HepG2 (cell line): ENCODE data around the gene SAE1. TPM values are rescaled to one million over a fixed set of nuclear protein-coding genes. Genes with fewer than 3 reads are reported as not detected.
A peak's percentile ranks its signal among the peaks of the same experiment; 100 is the strongest.

Experiments used
- BRD4 ChIP-seq: sonication (generic); formaldehyde crosslinking; IDR thresholded peaks from 2 replicates; pipeline ENCODE4 v1.4.0; 2020; ENCODE audit warnings: missing genetic modification reagents
- CC2D1A ChIP-seq: sonication (generic); formaldehyde crosslinking; IDR thresholded peaks from 2 replicates; pipeline ENCODE4 v1.8.1; 2023; ENCODE audit warnings: mild to moderate bottlenecking, missing genetic modification reagents
- GABPB1 ChIP-seq: IDR thresholded peaks from 2 replicates; pipeline ENCODE4 v1.6.1; 2016; ENCODE audit warnings: mild to moderate bottlenecking, missing genetic modification reagents, moderate library complexity, missing compliant biosample characterization
- GTF3A ChIP-seq: sonication (generic); formaldehyde crosslinking; conservative IDR thresholded peaks from 2 replicates; pipeline ENCODE4 v1.4.0; 2020; ENCODE audit warnings: mild to moderate bottlenecking, missing genetic modification reagents
- HOXA5 ChIP-seq: sonication (generic); formaldehyde crosslinking; IDR thresholded peaks from 2 replicates; pipeline ENCODE4 v1.4.0; 2020; ENCODE audit warnings: missing genetic modification reagents
- KLF12 ChIP-seq: sonication (generic); formaldehyde crosslinking; IDR thresholded peaks from 2 replicates; pipeline ENCODE4 v1.4.0; 2020; ENCODE audit warnings: missing genetic modification reagents, borderline replicate concordance
- TCF7 ChIP-seq: sonication (generic); IDR thresholded peaks from 2 replicates; pipeline ENCODE4 v1.6.1; 2016; ENCODE audit warnings: antibody characterized with exemption, low read depth
- ZNF3 ChIP-seq: IDR thresholded peaks from 2 replicates; pipeline ENCODE4 v1.7.0; 2017; ENCODE audit warnings: inconsistent platforms
- ZNF549 ChIP-seq: sonication (generic); formaldehyde crosslinking; IDR thresholded peaks from 2 replicates; pipeline ENCODE4 v1.5.0; 2020; ENCODE audit warnings: missing genetic modification reagents
- ZNF670 ChIP-seq: sonication (generic); formaldehyde crosslinking; IDR thresholded peaks from 2 replicates; pipeline ENCODE4 v1.8.0; 2022; ENCODE audit warnings: mild to moderate bottlenecking, missing genetic modification reagents, borderline replicate concordance
- polyA plus RNA-seq, 8 experiments: library from polyadenylated mRNA; depleted of rRNA in 3 of 8; stranded (reverse) in 7 of 8; unstranded in 1 of 8; fragments of >200 nt; fragmentation: Illumina TruSeq in 4 of 8; extraction: Trizol in 4 of 8; gene quantifications; 2 replicates each; pipeline versions ENCODE4 v1.2.1 to v1.2.3, GENCODE V29; 2011 to 2016; ENCODE audit warnings: low read depth in 4 of 8, missing spikeins in 1 of 8, mixed read lengths in 1 of 8; ENCODE audit not compliant: insufficient read depth in 1 of 8
- total RNA-seq, 5 experiments: library from RNA; depleted of rRNA; stranded (reverse); fragments of >200 nt; fragmentation: Illumina TruSeq; extraction: Trizol; gene quantifications; 2 replicates each; pipeline ENCODE4 v1.2.3, GENCODE V29; 2016; ENCODE audit warnings: low read depth in 1 of 5
- TF ChIP-seq, protein P1 (sequence below), 2 experiments: sonication (generic) in 1 of 2; formaldehyde crosslinking in 1 of 2; IDR thresholded peaks; 2 replicates each; pipeline versions ENCODE4 v1.4.0 to v1.6.1; 2016 to 2020; ENCODE audit warnings: borderline replicate concordance in 1 of 2, low read depth in 1 of 2, mild to moderate bottlenecking in 1 of 2, missing genetic modification reagents in 1 of 2
- TF ChIP-seq, protein P2 (sequence below): sonication (generic); formaldehyde crosslinking; IDR thresholded peaks from 2 replicates; pipeline ENCODE4 v1.8.0; 2022; ENCODE audit warnings: missing genetic modification reagents, mild to moderate bottlenecking, borderline replicate concordance
- TF ChIP-seq, protein P3 (sequence below): sonication (generic); formaldehyde crosslinking; IDR thresholded peaks from 2 replicates; pipeline ENCODE4 v1.8.1; 2023; ENCODE audit warnings: mild to moderate bottlenecking, missing genetic modification reagents
- TF ChIP-seq, protein P4 (sequence below): sonication (generic); formaldehyde crosslinking; IDR thresholded peaks from 2 replicates; pipeline ENCODE4 v1.8.0; 2022; ENCODE audit warnings: mild to moderate bottlenecking, missing genetic modification reagents, borderline replicate concordance
- TF ChIP-seq, protein P5 (sequence below): sonication (generic); formaldehyde crosslinking; conservative IDR thresholded peaks from 2 replicates; pipeline ENCODE4 v1.4.0; 2020; ENCODE audit warnings: missing genetic modification reagents
- TF ChIP-seq, protein P6 (sequence below): sonication (generic); formaldehyde crosslinking; IDR thresholded peaks from 2 replicates; pipeline ENCODE4 v1.4.0; 2020; ENCODE audit warnings: missing genetic modification reagents, borderline replicate concordance

Gene SAE1
- total and polyA plus RNA-seq, 2 of the 13 experiments (the other 11 are each of a cell fraction or from before 2014, with no cell fraction given) = 87.6 to 197 TPM

DNA sequence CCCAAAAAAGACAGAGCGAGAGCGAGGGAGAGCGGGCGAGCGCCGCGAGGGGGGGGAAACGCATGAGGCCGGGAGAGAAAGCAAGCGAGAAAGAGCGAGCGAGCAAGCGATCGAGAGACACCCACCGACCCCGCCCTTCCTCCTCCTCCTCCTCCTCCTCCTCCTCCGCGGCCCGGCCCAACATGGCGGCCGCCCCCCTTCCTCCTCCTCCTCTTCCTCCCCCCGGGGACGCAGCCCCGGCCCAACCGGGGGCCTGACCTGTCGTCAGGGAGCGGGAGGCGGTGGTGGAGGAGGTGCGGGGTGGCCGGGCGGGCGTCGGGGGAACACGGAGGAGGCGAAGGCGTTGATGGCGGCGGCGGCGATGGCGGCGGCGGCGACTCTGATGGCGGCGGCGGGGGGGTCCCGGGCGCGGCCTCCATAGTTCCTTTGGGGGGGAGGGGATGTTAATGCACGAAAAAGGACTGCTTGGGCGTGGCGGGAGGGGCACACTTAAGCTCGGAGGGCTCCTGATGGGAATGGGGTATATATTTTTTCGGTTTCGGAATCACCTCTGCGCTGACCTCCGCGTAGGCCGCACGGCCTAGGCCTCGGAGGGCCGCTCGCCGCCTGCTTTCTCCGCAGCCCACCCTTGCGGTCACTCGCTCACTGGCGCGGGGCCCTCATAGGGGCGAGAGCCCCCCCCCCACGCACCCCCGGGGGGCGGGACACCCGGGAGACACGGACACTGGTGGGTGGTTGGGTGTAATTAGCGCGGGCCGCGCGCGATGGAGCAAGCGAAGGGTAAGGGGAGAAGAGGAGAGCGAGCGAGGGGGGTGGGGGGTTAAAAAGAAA lies 18.3 kb upstream of the SAE1 start (continued):
- TF ChIP-seq, protein P1, sequence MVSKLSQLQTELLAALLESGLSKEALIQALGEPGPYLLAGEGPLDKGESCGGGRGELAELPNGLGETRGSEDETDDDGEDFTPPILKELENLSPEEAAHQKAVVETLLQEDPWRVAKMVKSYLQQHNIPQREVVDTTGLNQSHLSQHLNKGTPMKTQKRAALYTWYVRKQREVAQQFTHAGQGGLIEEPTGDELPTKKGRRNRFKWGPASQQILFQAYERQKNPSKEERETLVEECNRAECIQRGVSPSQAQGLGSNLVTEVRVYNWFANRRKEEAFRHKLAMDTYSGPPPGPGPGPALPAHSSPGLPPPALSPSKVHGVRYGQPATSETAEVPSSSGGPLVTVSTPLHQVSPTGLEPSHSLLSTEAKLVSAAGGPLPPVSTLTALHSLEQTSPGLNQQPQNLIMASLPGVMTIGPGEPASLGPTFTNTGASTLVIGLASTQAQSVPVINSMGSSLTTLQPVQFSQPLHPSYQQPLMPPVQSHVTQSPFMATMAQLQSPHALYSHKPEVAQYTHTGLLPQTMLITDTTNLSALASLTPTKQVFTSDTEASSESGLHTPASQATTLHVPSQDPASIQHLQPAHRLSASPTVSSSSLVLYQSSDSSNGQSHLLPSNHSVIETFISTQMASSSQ (IDR thresholded peaks at IDR 0.05; ENCODE audit: low read depth) = no peak
- TF ChIP-seq, protein P1 (CRISPR knock-in tag; IDR thresholded peaks at IDR 0.05; ENCODE audit: borderline replicate concordance) = no peak
- peak; percentile 44; the same call in 1 of the 2 replicates for TF ChIP-seq HOXA5 (CRISPR knock-in tag)
- no peak for TF ChIP-seq CC2D1A (CRISPR knock-in tag)
- TF ChIP-seq, protein P2, sequence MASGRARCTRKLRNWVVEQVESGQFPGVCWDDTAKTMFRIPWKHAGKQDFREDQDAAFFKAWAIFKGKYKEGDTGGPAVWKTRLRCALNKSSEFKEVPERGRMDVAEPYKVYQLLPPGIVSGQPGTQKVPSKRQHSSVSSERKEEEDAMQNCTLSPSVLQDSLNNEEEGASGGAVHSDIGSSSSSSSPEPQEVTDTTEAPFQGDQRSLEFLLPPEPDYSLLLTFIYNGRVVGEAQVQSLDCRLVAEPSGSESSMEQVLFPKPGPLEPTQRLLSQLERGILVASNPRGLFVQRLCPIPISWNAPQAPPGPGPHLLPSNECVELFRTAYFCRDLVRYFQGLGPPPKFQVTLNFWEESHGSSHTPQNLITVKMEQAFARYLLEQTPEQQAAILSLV (CRISPR knock-in tag) = no peak
- TF ChIP-seq, protein P3, sequence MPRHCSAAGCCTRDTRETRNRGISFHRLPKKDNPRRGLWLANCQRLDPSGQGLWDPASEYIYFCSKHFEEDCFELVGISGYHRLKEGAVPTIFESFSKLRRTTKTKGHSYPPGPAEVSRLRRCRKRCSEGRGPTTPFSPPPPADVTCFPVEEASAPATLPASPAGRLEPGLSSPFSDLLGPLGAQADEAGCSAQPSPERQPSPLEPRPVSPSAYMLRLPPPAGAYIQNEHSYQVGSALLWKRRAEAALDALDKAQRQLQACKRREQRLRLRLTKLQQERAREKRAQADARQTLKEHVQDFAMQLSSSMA (CRISPR knock-in tag) = no peak
- TF ChIP-seq, protein P4, sequence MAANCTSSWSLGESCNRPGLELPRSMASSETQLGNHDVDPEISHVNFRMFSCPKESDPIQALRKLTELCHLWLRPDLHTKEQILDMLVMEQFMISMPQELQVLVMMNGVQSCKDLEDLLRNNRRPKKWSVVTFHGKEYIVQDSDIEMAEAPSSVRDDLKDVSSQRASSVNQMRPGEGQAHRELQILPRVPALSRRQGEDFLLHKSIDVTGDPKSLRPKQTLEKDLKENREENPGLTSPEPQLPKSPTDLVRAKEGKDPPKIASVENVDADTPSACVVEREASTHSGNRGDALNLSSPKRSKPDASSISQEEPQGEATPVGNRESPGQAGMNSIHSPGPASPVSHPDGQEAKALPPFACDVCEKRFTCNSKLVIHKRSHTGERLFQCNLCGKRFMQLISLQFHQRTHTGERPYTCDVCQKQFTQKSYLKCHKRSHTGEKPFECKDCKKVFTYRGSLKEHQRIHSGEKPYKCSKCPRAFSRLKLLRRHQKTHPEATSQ (CRISPR knock-in tag) = 0 out of 2 replicates have a peak, but pooled peaks have one; percentile 1
- no peak for TF ChIP-seq ZNF670 (CRISPR knock-in tag)
- peak; percentile 28 for TF ChIP-seq KLF12 (CRISPR knock-in tag)
- no peak for TF ChIP-seq TCF7
- TF ChIP-seq BRD4 = peak; percentile 82; the same call in 1 of the 2 replicates
- no peak for TF ChIP-seq ZNF549 (CRISPR knock-in tag)
- no peak for TF ChIP-seq GTF3A (CRISPR knock-in tag)
- TF ChIP-seq, protein P5, sequence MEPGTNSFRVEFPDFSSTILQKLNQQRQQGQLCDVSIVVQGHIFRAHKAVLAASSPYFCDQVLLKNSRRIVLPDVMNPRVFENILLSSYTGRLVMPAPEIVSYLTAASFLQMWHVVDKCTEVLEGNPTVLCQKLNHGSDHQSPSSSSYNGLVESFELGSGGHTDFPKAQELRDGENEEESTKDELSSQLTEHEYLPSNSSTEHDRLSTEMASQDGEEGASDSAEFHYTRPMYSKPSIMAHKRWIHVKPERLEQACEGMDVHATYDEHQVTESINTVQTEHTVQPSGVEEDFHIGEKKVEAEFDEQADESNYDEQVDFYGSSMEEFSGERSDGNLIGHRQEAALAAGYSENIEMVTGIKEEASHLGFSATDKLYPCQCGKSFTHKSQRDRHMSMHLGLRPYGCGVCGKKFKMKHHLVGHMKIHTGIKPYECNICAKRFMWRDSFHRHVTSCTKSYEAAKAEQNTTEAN = no peak; the same call in 1 of the 2 replicates
- TF ChIP-seq, protein P6, sequence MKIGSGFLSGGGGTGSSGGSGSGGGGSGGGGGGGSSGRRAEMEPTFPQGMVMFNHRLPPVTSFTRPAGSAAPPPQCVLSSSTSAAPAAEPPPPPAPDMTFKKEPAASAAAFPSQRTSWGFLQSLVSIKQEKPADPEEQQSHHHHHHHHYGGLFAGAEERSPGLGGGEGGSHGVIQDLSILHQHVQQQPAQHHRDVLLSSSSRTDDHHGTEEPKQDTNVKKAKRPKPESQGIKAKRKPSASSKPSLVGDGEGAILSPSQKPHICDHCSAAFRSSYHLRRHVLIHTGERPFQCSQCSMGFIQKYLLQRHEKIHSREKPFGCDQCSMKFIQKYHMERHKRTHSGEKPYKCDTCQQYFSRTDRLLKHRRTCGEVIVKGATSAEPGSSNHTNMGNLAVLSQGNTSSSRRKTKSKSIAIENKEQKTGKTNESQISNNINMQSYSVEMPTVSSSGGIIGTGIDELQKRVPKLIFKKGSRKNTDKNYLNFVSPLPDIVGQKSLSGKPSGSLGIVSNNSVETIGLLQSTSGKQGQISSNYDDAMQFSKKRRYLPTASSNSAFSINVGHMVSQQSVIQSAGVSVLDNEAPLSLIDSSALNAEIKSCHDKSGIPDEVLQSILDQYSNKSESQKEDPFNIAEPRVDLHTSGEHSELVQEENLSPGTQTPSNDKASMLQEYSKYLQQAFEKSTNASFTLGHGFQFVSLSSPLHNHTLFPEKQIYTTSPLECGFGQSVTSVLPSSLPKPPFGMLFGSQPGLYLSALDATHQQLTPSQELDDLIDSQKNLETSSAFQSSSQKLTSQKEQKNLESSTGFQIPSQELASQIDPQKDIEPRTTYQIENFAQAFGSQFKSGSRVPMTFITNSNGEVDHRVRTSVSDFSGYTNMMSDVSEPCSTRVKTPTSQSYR (CRISPR knock-in tag) = no peak
- TF ChIP-seq ZNF3 (CRISPR knock-in tag) = no peak
- peak; percentile 79 for TF ChIP-seq GABPB1 (CRISPR knock-in tag)
